OCI-LY7 (cell line): ENCODE results near the gene H1-8.

ENCODE experiments used
- EZH2phosphoT487 ChIP-seq: fragments of 200-600 bp; sonication (generic); IDR thresholded peaks from 2 replicates; pipeline ENCODE4 v1.6.1; 2018; ENCODE audit warnings: low read depth, borderline replicate concordance, mild to moderate bottlenecking, mixed run types, antibody characterized with exemption, low read length, moderate library complexity, mixed read lengths
- TF ChIP-seq, protein P1 (sequence below): fragments of 200-600 bp; sonication (generic); conservative IDR thresholded peaks from 2 replicates; pipeline ENCODE4 v1.5.1; 2014; ENCODE audit warnings: mild to moderate bottlenecking, antibody characterized with exemption, low read length, moderate library complexity, mixed read lengths

GRCh38 chr3:129567176-129567705, 24.3 kb downstream of the H1-8 start:
- TF ChIP-seq, protein P1, sequence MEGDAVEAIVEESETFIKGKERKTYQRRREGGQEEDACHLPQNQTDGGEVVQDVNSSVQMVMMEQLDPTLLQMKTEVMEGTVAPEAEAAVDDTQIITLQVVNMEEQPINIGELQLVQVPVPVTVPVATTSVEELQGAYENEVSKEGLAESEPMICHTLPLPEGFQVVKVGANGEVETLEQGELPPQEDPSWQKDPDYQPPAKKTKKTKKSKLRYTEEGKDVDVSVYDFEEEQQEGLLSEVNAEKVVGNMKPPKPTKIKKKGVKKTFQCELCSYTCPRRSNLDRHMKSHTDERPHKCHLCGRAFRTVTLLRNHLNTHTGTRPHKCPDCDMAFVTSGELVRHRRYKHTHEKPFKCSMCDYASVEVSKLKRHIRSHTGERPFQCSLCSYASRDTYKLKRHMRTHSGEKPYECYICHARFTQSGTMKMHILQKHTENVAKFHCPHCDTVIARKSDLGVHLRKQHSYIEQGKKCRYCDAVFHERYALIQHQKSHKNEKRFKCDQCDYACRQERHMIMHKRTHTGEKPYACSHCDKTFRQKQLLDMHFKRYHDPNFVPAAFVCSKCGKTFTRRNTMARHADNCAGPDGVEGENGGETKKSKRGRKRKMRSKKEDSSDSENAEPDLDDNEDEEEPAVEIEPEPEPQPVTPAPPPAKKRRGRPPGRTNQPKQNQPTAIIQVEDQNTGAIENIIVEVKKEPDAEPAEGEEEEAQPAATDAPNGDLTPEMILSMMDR: no peak
- TF ChIP-seq EZH2phosphoT487: no peak
